Stomach (tissue), 9 donors: ENCODE data around the gene SEMA7A. TPM values are rescaled to one million over a fixed set of nuclear protein-coding genes. Genes with fewer than 3 reads are reported as not detected.

Experiments
- DNase-seq, 2 donors: peaks; one replicate each; pipeline versions ENCODE4 v3.0.0 to v3.0.0-alpha.2; 2013 to 2019
- H3K27ac ChIP-seq, 5 donors: fragments of 200-600 bp in 4 of 5; sonication (generic) in 4 of 5; one replicate each; pipeline ENCODE4 v1.5.1; 2013 to 2019; ENCODE audit warnings: mild to moderate bottlenecking in 1 of 5, moderate library complexity in 1 of 5
- H3K27me3 ChIP-seq, 3 donors: fragments of 200-600 bp; sonication (generic); one replicate each; pipeline ENCODE4 v1.5.1; 2017 to 2019; ENCODE audit warnings: mixed run types in 1 of 3
- H3K36me3 ChIP-seq, 4 donors: fragments of 200-600 bp; sonication (generic); 1 replicate in 3 of 4; 2 replicates in 1 of 4; pipeline ENCODE4 v1.5.1; 2016 to 2019
- H3K4me1 ChIP-seq, 4 donors: fragments of 200-600 bp; sonication (generic); one replicate each; pipeline ENCODE4 v1.5.1; 2016 to 2019
- H3K4me3 ChIP-seq, 4 donors: fragments of 200-600 bp; sonication (generic) in 3 of 4; one replicate each; pipeline ENCODE4 v1.5.1; 2016 to 2019; ENCODE audit warnings: mild to moderate bottlenecking in 1 of 4
- H3K9me3 ChIP-seq, 4 donors: fragments of 200-600 bp; sonication (generic); one replicate each; pipeline ENCODE4 v1.5.1; 2016 to 2019
- CTCF ChIP-seq, 7 experiments: fragments of 450-650 bp in 4 of 7; fragments of 200-600 bp in 3 of 7; sonication (generic) in 3 of 7; IDR thresholded peaks; one replicate each; pipeline ENCODE4 v1.5.1; 2016 to 2019; ENCODE audit warnings: antibody characterized with exemption in 7 of 7, control low read depth in 2 of 7, mild to moderate bottlenecking in 1 of 7
- EP300 ChIP-seq: sonication (generic); formaldehyde crosslinking; IDR thresholded peaks from one replicate; pipeline ENCODE4 v1.6.1; 2017; ENCODE audit warnings: antibody characterized with exemption
- POLR2A ChIP-seq, 4 donors: fragments of 450-650 bp; IDR thresholded peaks; one replicate each; pipeline ENCODE4 v1.6.1; 2016; ENCODE audit warnings: antibody characterized with exemption in 4 of 4, control low read depth in 2 of 4, mild to moderate bottlenecking in 1 of 4, moderate library complexity in 1 of 4
- POLR2AphosphoS5 ChIP-seq, 3 donors: sonication (generic); formaldehyde crosslinking; IDR thresholded peaks; one replicate each; pipeline ENCODE4 v1.6.1; 2016; ENCODE audit warnings: antibody characterized with exemption in 3 of 3
- WGBS, 5 donors: extraction: QIAGEN DNeasy Blood & Tissue Kit in 3 of 5; methylation state at CpG; one replicate each; pipeline versions ENCODE4 v1.1.5 to v1.1.7; 2013 to 2018; 5-methylcytosine and 5-hydroxymethylcytosine counted together
- intact Hi-C: fragments of 100-400 bp; cut with DNase I; formaldehyde crosslinking; loops from one replicate; pipeline ENCODE4 v1.15.1; 2023; ENCODE audit warnings: low total_unique reads
- polyA plus RNA-seq, 3 donors: library from polyadenylated mRNA; stranded (reverse); fragments of 200-250 nt; gene quantifications; one replicate each; pipeline ENCODE4 v1.2.3, GENCODE V29; 2013
- total RNA-seq, 5 donors: library from RNA; depleted of rRNA; stranded (reverse); fragments of >200 nt; gene quantifications; one replicate each; pipeline versions ENCODE4 v1.1.0 to v1.2.3, GENCODE V29; 2014 to 2016
- donor health status: healthy with polysubstance abuse.
- donor health status: Bipolar disorder and iron deficiency.
- donor health status: healthy.

The SEMA7A gene
- total and polyA plus RNA-seq, 8 donors: 0.31 to 3.5 (median 2.1) TPM; not detected in 2

GRCh38 chr15:74373056-74373650 is 60.6 kb downstream of the SEMA7A start:
- Histone ChIP-seq H3K36me3 (no peaks in the 10 kb centered on the region), H3K27me3 (peaks cover 0 to 36% (median 3%) of the 10 kb centered on the region in 3 donors), H3K4me1 (peaks cover 12 to 23% (median 21%) of the 10 kb centered on the region in 4 donors), H3K27ac (no peak overlapping the region), H3K4me3 (no peak overlapping the region), H3K9me3 (no peaks in the 10 kb centered on the region)
- DNase-seq: no peak
- no peak for TF ChIP-seq POLR2A (IDR thresholded peaks at IDR 0.05)
- TF ChIP-seq POLR2AphosphoS5 (IDR thresholded peaks at IDR 0.05): no peak
- TF ChIP-seq EP300: no peak
- TF ChIP-seq CTCF (IDR thresholded peaks at IDR 0.05): no peak
- 49 to 60% (median 58%) methylated on average over 11 to 13 of the region's 13 CpGs for WGBS, 5 donors
- intact Hi-C loops: loop anchor here (10.0 kb wide), 1 partner anchor 262 kb away; no protein-coding TSS in a partner anchor

GRCh38 chr15:74370471-74370870 is 63.3 kb downstream of the SEMA7A start:
- WGBS, 5 donors: 78 to 86% (median 82%) methylated on average over 5 of the region's 5 CpGs
- Histone ChIP-seq H3K4me3 (no peak overlapping the region), H3K4me1 (peaks cover 19 to 34% (median 29%) of the 10 kb centered on the region in 4 donors), H3K36me3 (no peaks in the 10 kb centered on the region), H3K9me3 (no peaks in the 10 kb centered on the region), H3K27ac (no peak overlapping the region), H3K27me3 (peaks cover 0 to 63% (median 26%) of the 10 kb centered on the region in 3 donors)
- DNase-seq: no peak
- intact Hi-C loops: loop anchor here (10.0 kb wide), 1 partner anchor 264 kb away; no protein-coding TSS in a partner anchor
- TF ChIP-seq CTCF (IDR thresholded peaks at IDR 0.05): no peak
- TF ChIP-seq POLR2A (IDR thresholded peaks at IDR 0.05): no peak
- TF ChIP-seq EP300: no peak
- TF ChIP-seq POLR2AphosphoS5 (IDR thresholded peaks at IDR 0.05): no peak

- Histone ChIP-seq H3K4me3 (no peak overlapping the region), H3K27ac (no peak overlapping the region), H3K36me3 (no peaks in the 10 kb centered on the region), H3K9me3 (no peaks in the 10 kb centered on the region), H3K27me3 (peaks cover 0 to 70% (median 30%) of the 10 kb centered on the region in 3 donors), H3K4me1 (peaks cover 17 to 30% (median 25%) of the 10 kb centered on the region in 4 donors)
- intact Hi-C loops: loop anchor here (10.0 kb wide), 1 partner anchor 265 kb away; no protein-coding TSS in a partner anchor
- TF ChIP-seq POLR2A (IDR thresholded peaks at IDR 0.05) (no peak), CTCF (IDR thresholded peaks at IDR 0.05) (no peak), EP300 (no peak)
- no peak for DNase-seq
- 73 to 92% (median 80%) methylated on average over 2 of the region's 2 CpGs for WGBS, 5 donors
These were observed 64.0 kb downstream of the SEMA7A start for GRCh38 chr15:74369756-74370155.

GRCh38 chr15:74369084-74369745 is 64.5 kb downstream of the SEMA7A start:
- Histone ChIP-seq H3K4me3 (no peak overlapping the region), H3K27ac (no peak overlapping the region), H3K4me1 (peaks cover 12 to 25% (median 20%) of the 10 kb centered on the region in 4 donors), H3K9me3 (no peaks in the 10 kb centered on the region), H3K27me3 (peaks cover 0 to 75% (median 30%) of the 10 kb centered on the region in 3 donors), H3K36me3 (no peaks in the 10 kb centered on the region)
- no peak for DNase-seq
- no peak for TF ChIP-seq POLR2AphosphoS5 (IDR thresholded peaks at IDR 0.05)
- TF ChIP-seq CTCF (IDR thresholded peaks at IDR 0.05): no peak
- TF ChIP-seq EP300: no peak
- no peak for TF ChIP-seq POLR2A (IDR thresholded peaks at IDR 0.05)
- whole genome bisulfite sequencing, 5 donors: 40 to 65% (median 63%) methylated on average over 6 to 10 of the region's 10 CpGs
- intact Hi-C loops: no loop called here
